ENCODE data around the gene POLN. TPM values are rescaled to one million over a fixed set of nuclear protein-coding genes. Genes with fewer than 3 reads are reported as not detected.

Gene POLN
- total RNA-seq, 2 experiments from 2014 or later, result 0.92 to 1.0 TPM

GRCh38 chr4:2048831-2049230 lies 193.1 kb downstream of the POLN start:
- Mint-ChIP-seq H3K9me3 (no peaks in the 10 kb centered on the region), H3K27ac (no peak overlapping the region), H3K4me3 (no peak overlapping the region), H3K36me3 (no peaks in the 10 kb centered on the region), H3K27me3 (peaks cover 41% of the 10 kb centered on the region), H3K4me1 (no peaks in the 10 kb centered on the region)
- no peak for DNase-seq

GRCh38 chr4:2047781-2048581 lies 193.9 kb downstream of the POLN start:
- peaks cover 39% of the 10 kb centered on the region for H3K27me3 Mint-ChIP-seq
- no peak for DNase-seq
- H3K4me3 Mint-ChIP-seq, result no peak overlapping the region
- no peaks in the 10 kb centered on the region for H3K36me3 Mint-ChIP-seq
- no peaks in the 10 kb centered on the region for H3K4me1 Mint-ChIP-seq
- no peaks in the 10 kb centered on the region for H3K9me3 Mint-ChIP-seq
- no peak overlapping the region for H3K27ac Mint-ChIP-seq

- H3K36me3 Mint-ChIP-seq, result no peaks in the 10 kb centered on the region
- no peak for DNase-seq
- H3K4me1 Mint-ChIP-seq, result peaks cover 2% of the 10 kb centered on the region
- no peaks in the 10 kb centered on the region for H3K9me3 Mint-ChIP-seq
- H3K27me3 Mint-ChIP-seq, result peaks cover 35% of the 10 kb centered on the region
- no peak overlapping the region for H3K4me3 Mint-ChIP-seq
- no peak overlapping the region for H3K27ac Mint-ChIP-seq
Measured at GRCh38 chr4:2047031-2047660, 194.8 kb downstream of the POLN start.

- Mint-ChIP-seq H3K9me3 (no peaks in the 10 kb centered on the region), H3K36me3 (no peaks in the 10 kb centered on the region), H3K27ac (no peak overlapping the region), H3K27me3 (peaks cover 32% of the 10 kb centered on the region), H3K4me3 (no peak overlapping the region), H3K4me1 (peaks cover 5% of the 10 kb centered on the region)
- no peak for DNase-seq
Measured at GRCh38 chr4:2046031-2046961, 195.6 kb downstream of the POLN start.

GRCh38 chr4:2045518-2045951 lies 196.4 kb downstream of the POLN start:
- Mint-ChIP-seq H3K27ac (no peak overlapping the region), H3K36me3 (no peaks in the 10 kb centered on the region), H3K9me3 (no peaks in the 10 kb centered on the region), H3K4me3 (no peak overlapping the region), H3K4me1 (peaks cover 5% of the 10 kb centered on the region), H3K27me3 (peaks cover 27% of the 10 kb centered on the region)
- no peak for DNase-seq

- H3K9me3 Mint-ChIP-seq, result no peaks in the 10 kb centered on the region
- DNase-seq, result no peak
- H3K27me3 Mint-ChIP-seq, result peaks cover 32% of the 10 kb centered on the region
- H3K4me3 Mint-ChIP-seq, result no peak overlapping the region
- peaks cover 5% of the 10 kb centered on the region for H3K4me1 Mint-ChIP-seq
- H3K27ac Mint-ChIP-seq, result no peak overlapping the region
- H3K36me3 Mint-ChIP-seq, result no peaks in the 10 kb centered on the region
Measured at GRCh38 chr4:2044542-2045517, 197.1 kb downstream of the POLN start.

GRCh38 chr4:2044119-2044485 lies 197.8 kb downstream of the POLN start:
- Mint-ChIP-seq H3K36me3 (no peaks in the 10 kb centered on the region), H3K9me3 (no peaks in the 10 kb centered on the region), H3K4me3 (no peak overlapping the region), H3K27me3 (peaks cover 39% of the 10 kb centered on the region), H3K4me1 (peaks cover 5% of the 10 kb centered on the region), H3K27ac (no peak overlapping the region)
- DNase-seq, result no peak

- H3K4me1 Mint-ChIP-seq, result peaks cover 5% of the 10 kb centered on the region
- no peaks in the 10 kb centered on the region for H3K36me3 Mint-ChIP-seq
- DNase-seq, result no peak
- H3K9me3 Mint-ChIP-seq, result no peaks in the 10 kb centered on the region
- no peak overlapping the region for H3K4me3 Mint-ChIP-seq
- H3K27me3 Mint-ChIP-seq, result peaks cover 44% of the 10 kb centered on the region
- H3K27ac Mint-ChIP-seq, result no peak overlapping the region
Measured at GRCh38 chr4:2043396-2044118, 198.4 kb downstream of the POLN start.

GRCh38 chr4:2042947-2043395 lies 198.9 kb downstream of the POLN start:
- DNase-seq, result no peak
- no peaks in the 10 kb centered on the region for H3K9me3 Mint-ChIP-seq
- no peak overlapping the region for H3K27ac Mint-ChIP-seq
- H3K4me1 Mint-ChIP-seq, result peaks cover 5% of the 10 kb centered on the region
- H3K4me3 Mint-ChIP-seq, result peak overlapping the region; percentile 66
- no peaks in the 10 kb centered on the region for H3K36me3 Mint-ChIP-seq
- peaks cover 39% of the 10 kb centered on the region for H3K27me3 Mint-ChIP-seq

GRCh38 chr4:2042204-2042946 lies 199.5 kb downstream of the POLN start:
- Mint-ChIP-seq H3K27ac (no peak overlapping the region), H3K36me3 (no peaks in the 10 kb centered on the region), H3K9me3 (no peaks in the 10 kb centered on the region), H3K4me1 (peaks cover 5% of the 10 kb centered on the region), H3K4me3 (peak overlapping the region; percentile 66), H3K27me3 (peaks cover 38% of the 10 kb centered on the region)
- peak; percentile 63 for DNase-seq

- H3K36me3 Mint-ChIP-seq, result no peaks in the 10 kb centered on the region
- DNase-seq, result peak; percentile 90
- H3K27ac Mint-ChIP-seq, result no peak overlapping the region
- peak overlapping the region; percentile 79 for H3K4me3 Mint-ChIP-seq
- peaks cover 38% of the 10 kb centered on the region for H3K27me3 Mint-ChIP-seq
- no peaks in the 10 kb centered on the region for H3K9me3 Mint-ChIP-seq
- H3K4me1 Mint-ChIP-seq, result peaks cover 5% of the 10 kb centered on the region
Measured at GRCh38 chr4:2041239-2042130, 200.4 kb downstream of the POLN start.
